ENCODE results near the gene PLK5. TPM values are rescaled to one million over a fixed set of nuclear protein-coding genes. Genes with fewer than 3 reads are reported as not detected.
A peak's percentile ranks its signal among the peaks of the same experiment; 100 is the strongest.
"Not testable (repeated sequence)": the region's sequence is repeated elsewhere in the genome, so short reads cannot be mapped to it uniquely, and the experiment has no call there.

PLK5 gene
- total RNA-seq, 1 donor from 2014 or later: not detected

- no peak for DNase-seq
These were observed 32.6 kb upstream of the PLK5 start, which contains the start of gene REEP6 for GRCh38 chr19:1491114-1491848. Gene REEP6, plus strand, starts transcription at chr19:1491181. Its CDS starts 89 bp downstream, at chr19:1491270.

- no peak for DNase-seq
These were observed 32.1 kb upstream of the PLK5 start for GRCh38 chr19:1491849-1492170.

GRCh38 chr19:1492474-1493006 lies 31.3 kb upstream of the PLK5 start:
- DNase-seq: peak; percentile 42

GRCh38 chr19:1494115-1494815 lies 29.6 kb upstream of the PLK5 start:
- DNase-seq: no peak

GRCh38 chr19:1495051-1495798 lies 28.7 kb upstream of the PLK5 start:
- DNase-seq: no peak

GRCh38 chr19:1495799-1496713 lies 27.8 kb upstream of the PLK5 start:
- DNase-seq: no peak

- DNase-seq: no peak
These were observed 26.9 kb upstream of the PLK5 start for GRCh38 chr19:1496714-1497577.

- DNase-seq: no peak
These were observed 26.2 kb upstream of the PLK5 start for GRCh38 chr19:1497578-1498235.

- DNase-seq: not testable (repeated sequence)
These were observed 24.6 kb upstream of the PLK5 start for GRCh38 chr19:1499231-1499630.

- DNase-seq: no peak
These were observed 22.7 kb upstream of the PLK5 start for GRCh38 chr19:1501200-1501595.

- DNase-seq: no peak
These were observed 21.3 kb upstream of the PLK5 start for GRCh38 chr19:1502433-1503088.

GRCh38 chr19:1503089-1503924 lies 20.6 kb upstream of the PLK5 start:
- DNase-seq: peak; percentile 57

GRCh38 chr19:1503925-1504773 lies 19.7 kb upstream of the PLK5 start:
- DNase-seq: no peak

- DNase-seq: no peak
These were observed 18.9 kb upstream of the PLK5 start for GRCh38 chr19:1505012-1505411.

- no peak for DNase-seq
These were observed 17.6 kb upstream of the PLK5 start for GRCh38 chr19:1505991-1506881.

GRCh38 chr19:1507192-1507660 lies 16.7 kb upstream of the PLK5 start:
- no peak for DNase-seq
